ENCODE data around the gene CHCHD10. TPM values are rescaled to one million over a fixed set of nuclear protein-coding genes. Genes with fewer than 3 reads are reported as not detected.

CHCHD10 gene
- total RNA-seq, 4 donors from 2014 or later: 112 to 219 (median 142) TPM

- peaks cover 0 to 9% (median 0%) of the 10 kb centered on the region in 3 donors for H3K36me3 ChIP-seq
- peak; percentile 89 to 96 (median 94) for DNase-seq
- no peaks in the 10 kb centered on the region for H3K9me3 ChIP-seq
- no peaks in the 10 kb centered on the region for H3K27me3 ChIP-seq
- peak within 1 kb of the TSS; percentile 98 to 100 (median 100) for H3K27ac ChIP-seq
- H3K4me3 ChIP-seq: peak within 1 kb of the TSS; percentile 84 to 98 (median 92)
- peaks cover 0 to 35% (median 10%) of the 10 kb centered on the region in 4 donors for H3K4me1 ChIP-seq
- peak; percentile 84 to 89 for TF ChIP-seq POLR2A (IDR thresholded peaks at IDR 0.05)
- no peak for TF ChIP-seq CTCF (IDR thresholded peaks at IDR 0.05)
Measured at GRCh38 chr22:23786752-23787599, 19.2 kb upstream of the CHCHD10 start, which contains the start of gene SMARCB1. Gene SMARCB1 (plus strand): TSS chr22:23786966. CDS start chr22:23787170, 204 bp downstream.

DNA sequence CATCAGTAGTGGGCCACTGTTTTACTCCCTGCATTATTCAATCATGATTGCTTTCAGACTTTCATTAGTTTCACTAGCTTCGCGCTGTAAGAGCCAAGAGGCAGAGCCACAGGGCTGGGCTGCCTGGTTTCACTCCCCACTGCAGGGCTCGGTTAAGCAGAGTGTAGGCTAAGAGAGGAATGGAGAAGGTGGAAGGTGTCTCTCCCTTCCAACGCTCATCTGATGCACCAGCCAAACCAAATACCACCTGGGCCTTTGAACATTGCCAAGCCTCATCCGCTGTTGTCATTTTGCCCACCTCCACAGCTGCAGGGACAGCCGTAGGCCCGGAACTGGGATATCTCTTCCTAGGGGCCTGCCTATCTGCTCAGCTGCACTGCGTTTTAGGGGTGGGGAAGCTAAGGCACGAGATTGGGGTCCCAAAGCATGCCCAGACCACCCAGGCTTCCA is 18.5 kb upstream of the CHCHD10 start:
- no peaks in the 10 kb centered on the region for H3K27me3 ChIP-seq
- H3K9me3 ChIP-seq: no peaks in the 10 kb centered on the region
- peaks cover 0 to 35% (median 10%) of the 10 kb centered on the region in 4 donors for H3K4me1 ChIP-seq
- DNase-seq: no peak
- peaks cover 0 to 2% (median 0%) of the 10 kb centered on the region in 3 donors for H3K36me3 ChIP-seq
- peak overlapping the region; percentile 84 to 98 (median 92) for H3K4me3 ChIP-seq
- H3K27ac ChIP-seq: peak overlapping the region; percentile 98 to 100 (median 100)
- no peak for TF ChIP-seq POLR2A (IDR thresholded peaks at IDR 0.05)
- no peak for TF ChIP-seq CTCF (IDR thresholded peaks at IDR 0.05)

DNA sequence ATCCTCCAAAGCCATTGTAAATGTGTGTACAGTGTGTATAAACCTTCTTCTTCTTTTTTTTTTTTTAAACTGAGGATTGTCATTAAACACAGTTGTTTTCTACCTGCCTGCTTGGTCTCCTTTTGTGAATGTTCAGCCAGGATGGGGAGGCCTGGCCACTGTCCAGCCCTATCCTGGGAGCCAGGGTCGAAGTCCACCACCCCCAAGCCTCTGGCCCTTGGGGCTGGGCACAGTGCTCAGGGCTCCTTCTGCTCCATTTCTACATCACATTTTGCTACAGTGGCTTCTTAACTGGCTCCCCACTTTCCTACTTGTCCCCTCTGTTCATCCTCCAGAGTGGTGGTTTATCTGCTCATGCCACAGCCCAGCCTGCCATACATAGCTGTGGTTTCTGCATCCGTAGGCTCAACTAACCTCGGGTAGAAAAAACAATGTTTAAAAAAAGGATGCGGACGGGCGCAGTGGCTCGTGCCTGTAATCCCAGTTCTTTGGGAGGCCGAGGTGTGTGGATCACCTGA is 16.5 kb upstream of the CHCHD10 start:
- Histone ChIP-seq H3K4me1 (peaks cover 0 to 30% (median 10%) of the 10 kb centered on the region in 4 donors), H3K36me3 (no peaks in the 10 kb centered on the region), H3K27ac (no peak overlapping the region), H3K27me3 (no peaks in the 10 kb centered on the region), H3K9me3 (no peaks in the 10 kb centered on the region), H3K4me3 (no peak overlapping the region)
- no peak for DNase-seq
- no peak for TF ChIP-seq CTCF (IDR thresholded peaks at IDR 0.05)
- TF ChIP-seq POLR2A (IDR thresholded peaks at IDR 0.05): no peak

- no peak for DNase-seq
- H3K27ac ChIP-seq: no peak overlapping the region
- H3K4me1 ChIP-seq: peaks cover 0 to 23% (median 9%) of the 10 kb centered on the region in 4 donors
- H3K9me3 ChIP-seq: no peaks in the 10 kb centered on the region
- no peaks in the 10 kb centered on the region for H3K36me3 ChIP-seq
- no peak for TF ChIP-seq POLR2A (IDR thresholded peaks at IDR 0.05)
- no peak for TF ChIP-seq CTCF (IDR thresholded peaks at IDR 0.05)
- H3K4me3 ChIP-seq: no peak overlapping the region
- no peaks in the 10 kb centered on the region for H3K27me3 ChIP-seq
Measured at GRCh38 chr22:23783265-23784150, 15.7 kb upstream of the CHCHD10 start.

DNA sequence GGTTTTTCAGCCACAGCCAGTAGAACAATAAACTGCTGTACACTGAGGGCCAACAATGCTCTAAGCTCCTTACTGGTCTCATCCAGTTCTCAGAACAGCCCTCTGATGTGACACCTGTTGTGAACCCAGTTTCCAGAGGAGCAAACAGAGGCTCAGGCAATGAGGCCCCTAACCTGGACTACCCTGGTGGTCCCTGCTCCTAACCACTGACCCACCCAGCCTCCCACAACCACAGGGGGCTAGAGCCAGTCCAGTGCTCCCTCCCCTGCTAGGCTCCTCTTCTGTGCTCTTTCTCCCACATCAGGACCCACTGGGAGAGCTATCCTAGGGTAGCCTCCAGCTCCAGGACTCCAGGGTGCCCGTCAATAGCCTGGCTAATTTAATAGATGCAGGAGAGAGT is 14.9 kb upstream of the CHCHD10 start:
- Histone ChIP-seq H3K4me1 (peaks cover 0 to 15% (median 3%) of the 10 kb centered on the region in 4 donors), H3K4me3 (no peak overlapping the region), H3K27ac (no peak overlapping the region), H3K36me3 (no peaks in the 10 kb centered on the region), H3K27me3 (no peaks in the 10 kb centered on the region), H3K9me3 (no peaks in the 10 kb centered on the region)
- DNase-seq: no peak
- TF ChIP-seq POLR2A (IDR thresholded peaks at IDR 0.05) (no peak), CTCF (IDR thresholded peaks at IDR 0.05) (no peak)

Measured in Peyer's patch (tissue), 4 donors.